Activated CD8-positive, alpha-beta T cell treated with anti-CD3 and anti-CD28 coated beads, Interleukin-2, amount 10 ng/mL, durations not matched to agents 7 days and 5 days (primary cell): ENCODE results near the gene MIOX. TPM values are rescaled to one million over a fixed set of nuclear protein-coding genes. Genes with fewer than 3 reads are reported as not detected.
"Not testable (repeated sequence)": the region's sequence is repeated elsewhere in the genome, so short reads cannot be mapped to it uniquely, and the experiment has no call there.

ENCODE experiments used
- ATAC-seq: fragments of 150-1000 bp; cut with Tn5 transposase; one replicate; pipeline ENCODE4 v1.10.0; 2021; ENCODE audit warnings: moderate library complexity
- CTCF ChIA-PET: fragments of 350-600 bp; sonication (Branson Sonifier 250); formaldehyde crosslinking; loops from one replicate; lab custom pipeline; 2021; ENCODE audit warnings: antibody characterized with exemption; lab: Charles Lee
- POLR2A ChIA-PET: fragments of 350-600 bp; sonication (Branson Sonifier 250); formaldehyde crosslinking; loops from one replicate; lab custom pipeline; 2021; ENCODE audit warnings: antibody characterized with exemption; lab: Charles Lee
- DNase-seq: peaks from one replicate; pipeline ENCODE4 v3.0.0-alpha.2; 2020
- H3K27ac Mint-ChIP-seq: one replicate; pipeline ENCODE4 v1.8.0; 2021; ENCODE audit warnings: mild to moderate bottlenecking, mixed read lengths
- H3K27me3 Mint-ChIP-seq: one replicate; pipeline ENCODE4 v1.8.0; 2021; ENCODE audit warnings: low read depth, mixed read lengths
- H3K36me3 Mint-ChIP-seq: one replicate; pipeline ENCODE4 v1.8.0; 2021; ENCODE audit warnings: low read depth, mixed read lengths
- H3K4me1 Mint-ChIP-seq: one replicate; pipeline ENCODE4 v1.8.0; 2021; ENCODE audit warnings: low read depth, mixed read lengths
- H3K4me3 Mint-ChIP-seq: one replicate; pipeline ENCODE4 v1.8.0; 2021; ENCODE audit warnings: mild to moderate bottlenecking, mixed read lengths
- H3K9me3 Mint-ChIP-seq: one replicate; pipeline ENCODE4 v1.8.0; 2022; ENCODE audit warnings: mixed read lengths; ENCODE audit not compliant: insufficient read depth
- total RNA-seq, 2 experiments: library from RNA; stranded (reverse); gene quantifications; one replicate each; pipeline ENCODE4 v1.2.3, GENCODE V29; 2021

The MIOX gene
- total RNA-seq, 2 experiments from 2014 or later, result 0.40 TPM; not detected in 1

DNA sequence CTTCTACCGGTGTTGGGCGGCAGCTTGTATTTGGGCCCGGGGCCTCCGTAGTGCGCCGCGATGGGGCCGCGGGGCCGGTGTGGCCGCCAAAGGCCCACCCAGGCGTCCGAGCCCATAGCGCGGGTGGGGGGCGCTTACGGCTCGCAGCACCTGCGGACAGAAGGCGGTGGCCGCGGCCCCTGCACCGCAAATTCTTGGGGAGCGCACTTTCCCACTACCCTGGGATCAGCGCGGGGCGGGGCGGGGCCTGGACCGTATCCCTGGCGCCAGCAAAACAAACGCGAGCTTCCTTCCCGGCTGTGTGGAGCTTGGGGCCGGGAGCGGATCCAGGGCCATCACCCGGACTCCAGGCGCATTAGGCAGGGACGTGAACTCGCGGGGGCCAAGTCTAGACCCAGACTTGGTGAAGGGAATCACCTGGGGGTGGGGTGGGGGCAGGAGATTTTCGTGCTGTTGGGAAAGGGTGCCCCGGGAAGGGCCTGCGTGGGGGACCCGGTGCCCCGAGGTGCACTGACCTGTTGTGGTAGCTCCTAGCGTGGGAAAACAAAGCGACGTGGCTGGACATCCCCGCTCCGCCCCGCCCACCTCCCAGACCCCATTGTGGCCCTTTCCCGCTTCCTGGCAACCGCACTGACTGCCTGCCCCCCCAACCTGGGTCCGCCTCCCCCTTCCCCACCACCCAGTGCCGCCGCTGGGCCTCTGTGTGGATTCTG is 45.5 kb downstream of the MIOX start:
- no peak for DNase-seq
- ChIA-PET POLR2A (interaction anchor here (0.8 to 8.7 kb wide), 9 partner anchors 7 to 341 kb away, joined by 3 to 335 read pairs (median 6); partner anchors contain the start of genes CHKB, KLHDC7B and SYCE3), CTCF (interaction anchor here (1.0 to 1.1 kb wide), 3 partner anchors 9 to 89 kb away, joined by 3 to 5 read pairs (median 3); no protein-coding TSS in a partner anchor)
- H3K27me3 Mint-ChIP-seq, result no peaks in the 10 kb centered on the region
- H3K27ac Mint-ChIP-seq, result peak overlapping the region; percentile 100
- no peaks in the 10 kb centered on the region for H3K9me3 Mint-ChIP-seq
- peaks cover 53% of the 10 kb centered on the region for H3K4me1 Mint-ChIP-seq
- peak overlapping the region; percentile 94 for H3K4me3 Mint-ChIP-seq
- ATAC-seq, result no peak
- peaks cover 33% of the 10 kb centered on the region for H3K36me3 Mint-ChIP-seq

DNA sequence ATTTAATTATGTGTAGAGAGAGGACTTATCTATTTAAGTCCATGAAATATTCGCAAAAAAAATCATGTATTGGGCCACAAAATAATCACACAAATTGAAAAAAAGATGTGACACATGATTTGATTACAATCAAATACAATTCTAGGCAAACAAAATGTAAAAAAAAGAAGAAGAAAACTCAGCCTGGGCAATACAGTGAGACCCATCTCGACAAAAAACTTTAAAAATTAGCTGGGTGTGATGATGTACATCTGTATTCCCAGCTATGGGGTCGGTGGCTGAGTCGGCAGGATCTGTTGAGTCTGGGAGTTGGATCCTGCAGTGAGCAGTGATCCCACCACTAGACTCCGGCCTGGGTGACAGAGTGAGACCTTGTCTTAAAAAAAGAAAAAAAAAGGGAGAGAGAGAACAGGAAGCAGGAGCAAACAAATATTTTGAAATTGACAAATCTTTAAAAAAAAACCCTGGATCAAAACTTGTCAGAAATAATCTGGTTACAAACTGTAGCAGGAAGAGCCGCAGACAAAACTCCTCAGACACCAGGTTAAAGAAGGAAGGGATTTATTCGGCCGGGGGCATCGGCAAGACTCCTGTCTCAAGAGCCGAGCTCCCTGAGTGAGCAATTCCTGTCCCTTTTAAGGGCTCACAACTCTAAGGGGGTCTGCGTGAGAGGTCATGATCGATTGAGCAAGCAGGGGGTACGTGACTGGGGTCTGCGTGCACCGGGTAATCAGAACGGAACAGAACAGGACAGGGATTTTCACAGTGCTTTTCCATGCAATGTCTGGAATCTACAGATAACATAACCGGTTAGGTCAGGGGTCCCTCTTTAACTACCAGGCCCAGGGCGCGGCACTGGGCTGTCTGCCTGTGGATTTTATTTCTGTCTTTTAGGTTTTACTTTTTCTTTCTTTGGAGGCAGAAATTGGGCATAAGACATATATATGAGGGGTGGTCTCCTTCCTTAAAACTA is 46.5 kb downstream of the MIOX start:
- ATAC-seq (no peak), DNase-seq (no peak)
- Mint-ChIP-seq H3K4me1 (peaks cover 48% of the 10 kb centered on the region), H3K9me3 (no peaks in the 10 kb centered on the region), H3K4me3 (peak overlapping the region; percentile 94), H3K36me3 (peaks cover 28% of the 10 kb centered on the region), H3K27me3 (no peaks in the 10 kb centered on the region), H3K27ac (peak overlapping the region; percentile 100)
- ChIA-PET CTCF (interaction anchor here (1.0 kb wide), 2 partner anchors 8 to 88 kb away, joined by 3 to 5 read pairs; no protein-coding TSS in a partner anchor), POLR2A (interaction anchor here (0.7 to 8.7 kb wide), 6 partner anchors 6 to 88 kb away, joined by 3 to 335 read pairs (median 20); partner anchors contain the start of genes KLHDC7B and SYCE3)

GRCh38 chr22:50533856-50534711 is 47.4 kb downstream of the MIOX start:
- peaks cover 44% of the 10 kb centered on the region for H3K4me1 Mint-ChIP-seq
- ATAC-seq, H3K9me3 Mint-ChIP-seq, H3K27me3 Mint-ChIP-seq: not testable (repeated sequence)
- H3K36me3 Mint-ChIP-seq, result peaks cover 20% of the 10 kb centered on the region
- H3K4me3 Mint-ChIP-seq, result peak overlapping the region; percentile 5
- ChIA-PET POLR2A (interaction anchor here (3.1 to 7.1 kb wide), 2 partner anchors 13 to 14 kb away, joined by 11 to 142 read pairs; partner anchors contain the start of gene KLHDC7B), CTCF (interaction anchor here (7.8 kb wide), 1 partner anchor 7 kb away, joined by 116 read pairs; the partner anchor contains the start of genes SCO2 and TYMP)
- H3K27ac Mint-ChIP-seq, result peak overlapping the region; percentile 100
- DNase-seq, result peak; percentile 24

GRCh38 chr22:50535113-50535512 is 48.5 kb downstream of the MIOX start:
- Mint-ChIP-seq H3K4me1 (peaks cover 52% of the 10 kb centered on the region), H3K27ac (no peak overlapping the region), H3K36me3 (peaks cover 26% of the 10 kb centered on the region), H3K27me3 (no peaks in the 10 kb centered on the region), H3K4me3 (no peak overlapping the region), H3K9me3 (no peaks in the 10 kb centered on the region)
- ATAC-seq (no peak), DNase-seq (no peak)
- ChIA-PET CTCF (interaction anchor here (7.1 to 7.8 kb wide), 2 partner anchors 8 to 86 kb away, joined by 39 to 116 read pairs; partner anchors contain the start of genes SCO2 and TYMP), POLR2A (interaction anchor here (1.2 to 8.4 kb wide), 3 partner anchors 7 to 28 kb away, joined by 4 to 335 read pairs (median 11); partner anchors contain the start of genes LMF2, SCO2 and TYMP)

GRCh38 chr22:50536226-50536625 is 49.6 kb downstream of the MIOX start:
- ATAC-seq (no peak), DNase-seq (peak; percentile 20)
- Mint-ChIP-seq H3K9me3 (no peaks in the 10 kb centered on the region), H3K36me3 (peaks cover 30% of the 10 kb centered on the region), H3K27ac (peak overlapping the region; percentile 39), H3K4me1 (peaks cover 61% of the 10 kb centered on the region), H3K4me3 (no peak overlapping the region), H3K27me3 (no peaks in the 10 kb centered on the region)
- CTCF ChIA-PET, result interaction anchor here (7.1 to 7.8 kb wide), 2 partner anchors 9 to 85 kb away, joined by 39 to 116 read pairs; partner anchors contain the start of genes SCO2 and TYMP
- POLR2A ChIA-PET, result interaction anchor here (1.2 to 8.4 kb wide), 3 partner anchors 8 to 29 kb away, joined by 4 to 335 read pairs (median 11); partner anchors contain the start of genes LMF2, SCO2 and TYMP

DNA sequence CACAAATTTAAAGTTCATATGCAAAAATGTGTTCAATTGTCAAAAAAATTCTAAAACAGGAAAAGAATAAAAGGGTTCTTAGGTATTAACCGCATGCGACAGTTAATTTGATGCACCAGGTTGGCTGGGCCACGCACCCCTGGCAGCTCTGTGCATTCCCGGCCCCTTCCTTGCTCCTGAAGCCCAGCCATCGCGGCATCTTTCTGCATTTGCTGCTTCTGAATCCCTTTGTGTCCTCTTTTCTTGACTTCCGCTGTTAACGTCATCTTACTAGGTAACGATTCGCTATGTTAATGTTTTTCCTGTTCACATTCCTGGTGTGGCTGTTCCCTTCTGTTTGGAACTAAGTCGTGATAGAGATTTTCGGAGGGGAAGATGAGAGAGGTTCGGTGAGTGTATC is 51.1 kb downstream of the MIOX start:
- ChIA-PET CTCF (interaction anchor here (3.5 to 7.8 kb wide), 3 partner anchors 10 to 83 kb away, joined by 20 to 116 read pairs (median 39); partner anchors contain the start of genes SCO2 and TYMP), POLR2A (interaction anchor here (1.1 to 8.4 kb wide), 4 partner anchors 9 to 84 kb away, joined by 4 to 335 read pairs (median 96); partner anchors contain the start of genes CHKB, SCO2 and TYMP)
- no peaks in the 10 kb centered on the region for H3K27me3 Mint-ChIP-seq
- H3K9me3 Mint-ChIP-seq, result no peaks in the 10 kb centered on the region
- DNase-seq (no peak), ATAC-seq (no peak)
- peak overlapping the region; percentile 100 for H3K27ac Mint-ChIP-seq
- H3K4me3 Mint-ChIP-seq, result no peak overlapping the region
- peaks cover 35% of the 10 kb centered on the region for H3K36me3 Mint-ChIP-seq
- H3K4me1 Mint-ChIP-seq, result peaks cover 73% of the 10 kb centered on the region

Other genes with a start within 250 kb of the MIOX start
- 10 to 100 TPM; 53.2 to 58.1 TPM for gene TUBGCP6, start 241.8 kb upstream of the MIOX start, total RNA-seq
- gene HDAC10, start 235.6 kb upstream of the MIOX start, total RNA-seq, result 10 to 100 TPM; 71.4 to 75.9 TPM
- gene MAPK12, start 225.2 kb upstream of the MIOX start, total RNA-seq, result 1 to 10 TPM; 4.8 to 5.3 TPM
- gene MAPK11, start 216.5 kb upstream of the MIOX start, total RNA-seq, result 10 to 100 TPM; 10.4 to 11.8 TPM
- gene PLXNB2, start 179.2 kb upstream of the MIOX start, total RNA-seq, result 10 to 100 TPM; 48.4 to 49.9 TPM
- gene DENND6B, start 159.8 kb upstream of the MIOX start, total RNA-seq, result 1 to 10 TPM; 6.0 to 7.0 TPM
- gene PPP6R2, start 143.5 kb upstream of the MIOX start, total RNA-seq, result 10 to 100 TPM; 62.1 to 64.9 TPM
- 100 to 1,000 TPM; 177 to 183 TPM for gene SBF1, start 11.8 kb upstream of the MIOX start, total RNA-seq
- gene ADM2, start 5.3 kb upstream of the MIOX start, total RNA-seq, result 1 to 10 TPM; 4.1 to 4.2 TPM
- 100 to 1,000 TPM; 119 to 132 TPM for gene LMF2, start 20.8 kb downstream of the MIOX start, total RNA-seq
- gene NCAPH2, start 21.4 kb downstream of the MIOX start, total RNA-seq, result 100 to 1,000 TPM; 146 to 150 TPM
- 10 to 100 TPM; 11.7 to 13.9 TPM for gene SCO2, start 38.7 kb downstream of the MIOX start, total RNA-seq
- 10 to 100 TPM; 71.8 to 76.6 TPM for gene TYMP, start 43.2 kb downstream of the MIOX start, total RNA-seq
- 10 to 100 TPM; 10.6 to 12.0 TPM for gene KLHDC7B, start 59.0 kb downstream of the MIOX start, total RNA-seq
- not detected for gene SYCE3, start 76.1 kb downstream of the MIOX start, total RNA-seq
- gene CPT1B, start 91.6 kb downstream of the MIOX start, total RNA-seq, result 10 to 100 TPM; 77.4 to 80.9 TPM
- gene CHKB, start 96.0 kb downstream of the MIOX start, total RNA-seq, result 100 to 1,000 TPM in 1 of 2 experiments, 10 to 100 TPM in 1; 98.9 to 101 TPM
- under 1 TPM; 0.29 to 0.31 TPM for gene MAPK8IP2, start 113.9 kb downstream of the MIOX start, total RNA-seq
- gene ARSA, start 141.3 kb downstream of the MIOX start, total RNA-seq, result 10 to 100 TPM; 28.8 to 35.1 TPM
- under 1 TPM in 1 of 2 experiments, not detected in 1; 0.05 TPM for gene SHANK3, start 186.0 kb downstream of the MIOX start, total RNA-seq